Measurements from ENCODE around the gene LNPEP. TPM values are rescaled to one million over a fixed set of nuclear protein-coding genes. Genes with fewer than 3 reads are reported as not detected.
A peak's percentile ranks its signal among the peaks of the same experiment; 100 is the strongest.

The LNPEP gene
- polyA plus RNA-seq, 3 donors: 23.4 to 28.4 (median 25.1) TPM

GRCh38 chr5:96984506-96985192, 48.8 kb downstream of the LNPEP start:
- DNase-seq (ENCODE audit: extremely low read depth in 1 of 11, low read depth in 9 of 11, low spot score in 4 of 11): no peak

GRCh38 chr5:96986450-96986849, 50.6 kb downstream of the LNPEP start:
- DNase-seq (ENCODE audit: extremely low read depth in 1 of 11, low read depth in 9 of 11, low spot score in 4 of 11): no peak

GRCh38 chr5:96990102-96990501, 54.2 kb downstream of the LNPEP start:
- DNase-seq (ENCODE audit: extremely low read depth in 1 of 11, low read depth in 9 of 11, low spot score in 4 of 11): no peak

DNA sequence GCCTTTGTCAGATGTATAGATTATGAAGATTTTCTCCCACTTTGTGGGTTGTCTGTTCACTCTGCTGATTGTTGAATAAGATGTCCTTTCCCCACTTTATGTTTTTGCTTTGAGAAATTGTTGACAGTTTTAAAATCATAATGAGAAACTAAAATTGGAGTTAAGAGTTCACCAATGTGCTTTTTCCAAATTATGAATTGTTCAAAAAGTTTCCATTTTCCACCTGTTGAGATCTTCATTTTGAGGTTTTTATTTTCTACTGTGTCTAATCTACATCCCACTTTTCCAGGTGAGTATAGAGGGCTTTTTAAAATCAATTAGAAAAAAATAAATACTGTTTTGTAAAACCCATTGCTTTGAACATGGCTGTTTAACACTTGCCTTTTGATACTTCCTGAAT, 55.8 kb downstream of the LNPEP start:
- DNase-seq (ENCODE audit: extremely low read depth in 1 of 11, low read depth in 9 of 11, low spot score in 4 of 11): no peak

GRCh38 chr5:96993760-96994159, 57.9 kb downstream of the LNPEP start:
- DNase-seq (ENCODE audit: extremely low read depth in 1 of 11, low read depth in 9 of 11, low spot score in 4 of 11): no peak

GRCh38 chr5:96994493-96994892, 58.6 kb downstream of the LNPEP start:
- no peak for DNase-seq (ENCODE audit: extremely low read depth in 1 of 11, low read depth in 9 of 11, low spot score in 4 of 11)

DNA sequence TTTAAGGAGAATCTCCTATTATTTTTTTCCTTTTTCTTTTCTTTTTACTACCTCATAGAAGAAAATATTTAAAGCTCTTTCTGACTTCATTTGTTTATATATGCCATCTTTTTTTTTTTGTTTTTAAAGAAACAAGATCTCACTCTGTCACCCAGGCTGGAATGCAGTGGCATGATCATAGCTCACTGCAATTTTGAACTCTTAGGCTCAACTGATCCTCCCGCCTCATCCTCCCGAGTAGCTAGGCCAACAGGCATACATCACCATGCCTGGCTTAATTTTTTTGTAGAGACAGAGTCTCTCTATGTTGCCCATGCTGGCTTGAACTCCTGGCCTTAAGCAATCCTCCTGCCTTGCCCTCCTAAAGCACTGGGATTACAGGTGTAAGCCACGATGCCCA, 59.5 kb downstream of the LNPEP start:
- no peak for DNase-seq (ENCODE audit: extremely low read depth in 1 of 11, low read depth in 9 of 11, low spot score in 4 of 11)

- peak in 10 of 11 donors; percentile 13 to 59 (median 28) for DNase-seq (ENCODE audit: extremely low read depth in 1 of 11, low read depth in 9 of 11, low spot score in 4 of 11)
Observed at GRCh38 chr5:96997265-96997859, 61.5 kb downstream of the LNPEP start.

DNA sequence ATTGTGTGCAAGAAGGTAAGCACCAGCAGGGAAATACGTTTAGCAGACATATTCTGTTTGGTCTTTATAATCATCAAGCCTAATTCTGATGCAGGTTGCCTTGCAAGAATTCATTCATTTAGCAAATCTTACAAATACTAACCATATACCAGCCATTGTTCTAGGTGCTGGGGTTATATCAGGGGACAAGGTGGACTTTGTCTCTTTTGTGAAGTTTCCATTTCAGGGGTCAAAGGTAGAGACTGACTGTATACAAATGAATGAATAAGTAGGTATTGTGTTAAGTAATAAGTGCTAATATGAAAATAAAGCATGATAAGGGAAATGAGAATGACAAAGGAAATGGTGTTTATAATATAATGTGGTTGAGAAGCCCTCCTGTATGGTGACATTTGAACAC, 64.0 kb downstream of the LNPEP start:
- no peak for DNase-seq (ENCODE audit: extremely low read depth in 1 of 11, low read depth in 9 of 11, low spot score in 4 of 11)

GRCh38 chr5:97000391-97000790, 64.5 kb downstream of the LNPEP start:
- DNase-seq (ENCODE audit: extremely low read depth in 1 of 11, low read depth in 9 of 11, low spot score in 4 of 11): no peak

- no peak for DNase-seq (ENCODE audit: extremely low read depth in 1 of 11, low read depth in 9 of 11, low spot score in 4 of 11)
Observed at GRCh38 chr5:97002983-97003382, 67.1 kb downstream of the LNPEP start.

GRCh38 chr5:97004423-97005060, 68.7 kb downstream of the LNPEP start:
- DNase-seq (ENCODE audit: extremely low read depth in 1 of 11, low read depth in 9 of 11, low spot score in 4 of 11): no peak

- DNase-seq (ENCODE audit: extremely low read depth in 1 of 11, low read depth in 9 of 11, low spot score in 4 of 11): no peak
Observed at GRCh38 chr5:97006454-97007060, 70.7 kb downstream of the LNPEP start.

GRCh38 chr5:97009212-97009898, 73.5 kb downstream of the LNPEP start:
- peak in 6 of 11 donors; percentile 6 to 18 (median 14) for DNase-seq (ENCODE audit: extremely low read depth in 1 of 11, low read depth in 9 of 11, low spot score in 4 of 11)

DNA sequence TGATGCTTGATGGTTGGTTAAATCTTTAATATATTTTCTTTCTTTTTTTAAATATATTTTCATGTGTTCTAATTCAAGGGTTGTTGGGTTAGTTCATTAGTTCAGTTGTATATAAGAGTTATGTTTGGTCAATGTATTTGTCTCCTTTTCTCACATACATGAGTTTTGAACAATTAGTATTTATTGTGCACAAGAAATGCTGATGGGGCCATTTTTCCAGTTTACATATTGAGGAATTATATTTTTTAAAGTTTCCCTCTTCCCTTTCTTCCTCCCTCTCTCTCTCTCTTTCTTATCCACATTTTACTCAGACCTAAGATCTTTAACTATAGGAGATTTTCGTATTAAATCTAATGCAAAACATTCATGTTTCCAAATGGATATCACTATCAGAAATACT, 74.0 kb downstream of the LNPEP start:
- DNase-seq (ENCODE audit: extremely low read depth in 1 of 11, low read depth in 9 of 11, low spot score in 4 of 11): no peak

DNA sequence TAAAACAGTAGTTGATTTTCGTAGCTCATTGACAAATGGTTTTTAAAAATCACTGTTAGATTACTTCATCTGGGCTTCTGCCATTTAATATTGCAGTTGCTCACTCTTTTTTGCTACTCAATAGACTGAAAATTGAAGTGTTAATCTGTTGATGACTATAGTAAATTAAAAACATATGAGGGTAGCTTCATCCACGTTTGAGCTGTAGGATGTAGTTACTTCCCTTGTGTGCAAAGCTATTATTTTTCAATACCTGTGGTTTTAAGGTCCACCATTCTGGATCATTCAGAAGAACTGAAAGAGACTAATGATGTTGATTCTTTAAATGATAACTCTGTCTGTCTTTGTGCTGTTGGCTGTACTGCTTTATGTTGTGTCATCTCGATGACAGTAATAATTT, 74.7 kb downstream of the LNPEP start:
- no peak for DNase-seq (ENCODE audit: extremely low read depth in 1 of 11, low read depth in 9 of 11, low spot score in 4 of 11)

DNA sequence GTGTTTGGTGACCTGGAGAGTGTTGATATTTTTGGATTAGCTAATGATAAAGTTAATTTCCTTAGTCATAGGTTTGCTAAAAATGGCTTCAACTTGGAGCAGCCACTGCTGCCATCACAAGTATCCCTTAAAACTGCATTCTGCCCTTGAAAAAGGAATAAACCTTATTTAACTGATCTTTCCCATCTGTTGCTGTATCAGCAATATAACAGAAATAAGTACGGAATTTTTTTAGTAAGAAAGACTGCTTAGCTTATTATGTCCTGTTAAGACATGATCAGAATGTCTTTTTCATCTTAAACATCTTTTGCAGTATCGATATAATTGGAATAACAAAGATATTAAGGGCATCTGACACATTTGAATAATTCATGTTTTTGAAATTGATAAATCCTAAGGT, 75.7 kb downstream of the LNPEP start:
- no peak for DNase-seq (ENCODE audit: extremely low read depth in 1 of 11, low read depth in 9 of 11, low spot score in 4 of 11)

DNA sequence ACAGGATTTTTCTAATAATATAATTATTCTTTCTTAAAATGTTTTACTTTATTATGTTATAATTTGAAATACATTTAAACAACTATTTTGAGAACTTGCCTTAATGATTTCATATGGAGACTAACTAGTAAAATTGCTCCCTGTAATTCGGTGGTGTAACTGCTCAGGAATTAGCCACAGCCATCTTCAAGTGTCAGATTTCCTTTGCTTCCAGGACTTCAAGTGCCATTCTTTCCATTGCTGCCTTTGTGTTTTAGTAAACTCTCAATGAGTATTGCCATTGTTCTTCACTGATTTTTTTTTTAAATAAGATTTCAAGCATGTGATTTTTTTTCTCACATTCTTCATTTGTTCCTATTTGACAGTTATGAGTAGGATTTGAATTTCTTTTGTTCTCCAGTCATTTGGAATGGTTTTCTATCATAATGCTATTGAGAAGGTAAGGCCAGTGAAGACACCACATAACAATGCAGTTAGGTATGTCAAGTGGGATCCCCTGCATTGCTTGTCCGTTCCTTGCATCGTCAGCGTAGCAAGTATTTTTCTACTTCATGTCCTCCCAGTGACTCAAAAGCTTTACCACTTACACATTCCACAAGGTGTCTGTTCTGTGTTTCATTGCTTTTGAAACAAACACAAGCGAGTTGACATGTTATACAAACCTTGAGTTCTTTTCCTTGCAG, 83.7 kb downstream of the LNPEP start:
- no peak for DNase-seq (ENCODE audit: extremely low read depth in 1 of 11, low read depth in 9 of 11, low spot score in 4 of 11)

DNA sequence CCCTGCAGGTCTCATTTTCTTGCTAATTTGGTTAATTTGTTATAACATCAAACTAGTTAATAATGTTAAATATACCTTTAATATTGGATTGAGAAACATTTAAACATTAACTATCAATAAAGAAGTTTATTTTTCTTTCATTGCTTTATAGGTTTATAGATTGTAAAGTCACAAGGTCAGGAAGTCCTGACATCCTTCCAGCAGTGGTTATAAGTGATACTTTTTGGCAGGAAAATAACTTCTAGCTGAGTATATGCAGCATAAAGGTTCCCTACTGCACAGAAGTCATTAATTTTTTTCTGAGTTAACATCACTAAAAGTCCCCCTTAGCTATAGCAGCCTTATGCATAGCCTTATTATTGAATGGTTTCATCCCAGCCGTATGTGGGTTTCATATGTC, 85.5 kb downstream of the LNPEP start:
- DNase-seq (ENCODE audit: extremely low read depth in 1 of 11, low read depth in 9 of 11, low spot score in 4 of 11): no peak

Data from renal cortex interstitium (tissue), 11 donors.